MM.1S (cell line): ENCODE results near the gene ARID4B.

ENCODE experiments used
- DNase-seq: peaks from one replicate; pipeline ENCODE4 v3.0.0-alpha.2; 2015
- H2AFZ ChIP-seq: fragments of 300-600 bp; sonication (generic); 2 replicates; pipeline ENCODE4 v1.6.0; 2016; ENCODE audit warnings: antibody characterized with exemption, low read length
- H3F3A ChIP-seq: fragments of 300-600 bp; sonication (generic); 2 replicates; pipeline ENCODE4 v1.6.1; 2016; ENCODE audit warnings: mild to moderate bottlenecking, antibody characterized with exemption, low read length, moderate library complexity, mixed read lengths; ENCODE audit not compliant: insufficient read depth
- H3K27ac ChIP-seq: fragments of 300-600 bp; sonication (generic); 2 replicates; pipeline ENCODE4 v1.5.1; 2016; ENCODE audit warnings: mild to moderate bottlenecking, low read length
- H3K27me3 ChIP-seq: fragments of 300-600 bp; sonication (generic); replicated peaks from 2 replicates; pipeline ENCODE4 v1.6.0; 2016; ENCODE audit warnings: low read length; ENCODE audit not compliant: insufficient read depth
- H3K36me3 ChIP-seq: fragments of 300-600 bp; sonication (generic); replicated peaks from 2 replicates; pipeline ENCODE4 v1.6.1; 2016; ENCODE audit warnings: mild to moderate bottlenecking, low read length, mixed read lengths; ENCODE audit not compliant: insufficient read depth
- H3K4me1 ChIP-seq: fragments of 300-600 bp; sonication (generic); 2 replicates; pipeline ENCODE4 v1.6.1; 2016; ENCODE audit warnings: low read length, mixed read lengths
- H3K4me2 ChIP-seq: fragments of 300-600 bp; sonication (generic); 2 replicates; pipeline ENCODE4 v1.6.0; 2016; ENCODE audit warnings: low read depth, low read length
- H3K4me3 ChIP-seq: fragments of 300-600 bp; sonication (generic); 2 replicates; pipeline ENCODE4 v1.5.1; 2016; ENCODE audit warnings: low read length, mixed read lengths
- H3K79me2 ChIP-seq: fragments of 300-600 bp; sonication (generic); 2 replicates; pipeline ENCODE4 v1.6.1; 2016; ENCODE audit warnings: mixed run types, low read length, mixed read lengths
- H3K9ac ChIP-seq: fragments of 300-600 bp; sonication (generic); 2 replicates; pipeline ENCODE4 v1.6.1; 2016; ENCODE audit warnings: low read length, mixed read lengths
- H3K9me2 ChIP-seq: fragments of 300-600 bp; sonication (generic); replicated peaks from 2 replicates; pipeline ENCODE4 v1.6.1; 2016; ENCODE audit warnings: mild to moderate bottlenecking, low read length, mixed read lengths; ENCODE audit not compliant: insufficient read depth
- H3K9me3 ChIP-seq: fragments of 300-600 bp; sonication (generic); replicated peaks from 2 replicates; pipeline ENCODE4 v1.6.1; 2016; ENCODE audit warnings: mild to moderate bottlenecking, low read length, mixed read lengths; ENCODE audit not compliant: insufficient read depth
- H4K20me1 ChIP-seq: fragments of 300-600 bp; sonication (generic); 2 replicates; pipeline ENCODE4 v1.6.1; 2016; ENCODE audit warnings: mild to moderate bottlenecking, low read length, moderate library complexity, mixed read lengths; ENCODE audit not compliant: insufficient read depth
- EZH2 ChIP-seq: fragments of 300-600 bp; sonication (generic); optimal IDR thresholded peaks from 2 replicates; pipeline ENCODE3; 2017; ENCODE audit warnings: low read depth, mild to moderate bottlenecking, antibody characterized with exemption, low read length, mixed read lengths
- EZH2phosphoT487 ChIP-seq: fragments of 300-600 bp; sonication (generic); IDR thresholded peaks from 2 replicates; pipeline ENCODE4 v1.6.1; 2018; ENCODE audit warnings: antibody characterized with exemption, low read length
- TF ChIP-seq, protein P1 (sequence below): fragments of 300-600 bp; sonication (generic); IDR thresholded peaks from 2 replicates; pipeline ENCODE4 v1.5.1; 2016; ENCODE audit warnings: antibody characterized with exemption, low read length, mixed read lengths

The ARID4B gene

DNA sequence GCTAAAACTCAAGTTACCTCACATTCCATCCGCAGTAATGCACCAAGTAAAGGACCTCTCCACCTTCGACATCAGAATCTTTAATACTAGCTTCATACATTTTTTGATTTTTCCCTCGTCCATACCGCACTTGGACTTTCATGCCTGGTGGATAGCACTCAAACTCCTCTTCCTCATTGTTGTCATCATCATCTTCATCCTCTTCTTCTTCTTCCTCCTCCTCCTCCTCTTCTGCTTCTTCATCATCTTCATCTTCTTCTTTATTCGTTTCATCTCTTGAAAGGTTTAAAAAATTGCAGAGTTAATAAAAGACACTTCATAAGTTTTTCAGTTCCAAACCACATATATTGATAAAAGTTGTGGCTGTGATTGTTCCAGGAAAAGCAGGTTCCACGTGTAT, 114.2 kb downstream of the ARID4B start:
- H4K20me1 ChIP-seq, result no peaks in the 10 kb centered on the region
- H3K9me3 ChIP-seq, result no peaks in the 10 kb centered on the region
- H3K27ac ChIP-seq, result no peak overlapping the region
- TF ChIP-seq EZH2 (no peak), EZH2phosphoT487 (no peak)
- TF ChIP-seq, protein P1, sequence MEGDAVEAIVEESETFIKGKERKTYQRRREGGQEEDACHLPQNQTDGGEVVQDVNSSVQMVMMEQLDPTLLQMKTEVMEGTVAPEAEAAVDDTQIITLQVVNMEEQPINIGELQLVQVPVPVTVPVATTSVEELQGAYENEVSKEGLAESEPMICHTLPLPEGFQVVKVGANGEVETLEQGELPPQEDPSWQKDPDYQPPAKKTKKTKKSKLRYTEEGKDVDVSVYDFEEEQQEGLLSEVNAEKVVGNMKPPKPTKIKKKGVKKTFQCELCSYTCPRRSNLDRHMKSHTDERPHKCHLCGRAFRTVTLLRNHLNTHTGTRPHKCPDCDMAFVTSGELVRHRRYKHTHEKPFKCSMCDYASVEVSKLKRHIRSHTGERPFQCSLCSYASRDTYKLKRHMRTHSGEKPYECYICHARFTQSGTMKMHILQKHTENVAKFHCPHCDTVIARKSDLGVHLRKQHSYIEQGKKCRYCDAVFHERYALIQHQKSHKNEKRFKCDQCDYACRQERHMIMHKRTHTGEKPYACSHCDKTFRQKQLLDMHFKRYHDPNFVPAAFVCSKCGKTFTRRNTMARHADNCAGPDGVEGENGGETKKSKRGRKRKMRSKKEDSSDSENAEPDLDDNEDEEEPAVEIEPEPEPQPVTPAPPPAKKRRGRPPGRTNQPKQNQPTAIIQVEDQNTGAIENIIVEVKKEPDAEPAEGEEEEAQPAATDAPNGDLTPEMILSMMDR, result no peak
- H3K27me3 ChIP-seq, result no peaks in the 10 kb centered on the region
- no peaks in the 10 kb centered on the region for H3K79me2 ChIP-seq
- no peak overlapping the region for H2AFZ ChIP-seq
- H3F3A ChIP-seq, result no peaks in the 10 kb centered on the region
- no peak overlapping the region for H3K4me2 ChIP-seq
- H3K9me2 ChIP-seq, result no peaks in the 10 kb centered on the region
- H3K4me3 ChIP-seq, result no peak overlapping the region
- no peak for DNase-seq
- no peak overlapping the region for H3K9ac ChIP-seq
- no peaks in the 10 kb centered on the region for H3K4me1 ChIP-seq
- no peaks in the 10 kb centered on the region; the same call in 1 of the 2 replicates for H3K36me3 ChIP-seq

DNA sequence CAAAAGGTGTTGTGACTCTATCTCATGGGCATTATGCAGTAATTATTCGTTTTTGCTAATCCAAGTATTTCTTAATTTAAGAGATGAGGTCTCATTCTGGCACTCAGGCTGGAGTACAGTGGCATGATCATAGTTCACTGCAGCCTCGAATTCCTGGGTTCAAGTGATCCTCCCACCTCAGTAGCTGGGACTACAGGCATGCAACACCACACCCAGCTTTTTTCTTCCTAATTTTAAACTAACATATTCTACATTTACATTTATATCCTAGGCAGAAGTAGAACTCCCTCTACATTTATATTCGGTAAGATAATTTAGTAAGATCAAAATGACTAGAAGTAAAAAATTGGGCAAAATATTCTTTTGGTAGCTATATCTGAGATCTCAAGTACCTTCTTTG, 116.5 kb downstream of the ARID4B start:
- DNase-seq, result no peak
- H3F3A ChIP-seq, result no peaks in the 10 kb centered on the region
- H3K36me3 ChIP-seq, result no peaks in the 10 kb centered on the region; the same call in 1 of the 2 replicates
- no peak overlapping the region for H2AFZ ChIP-seq
- H3K9me3 ChIP-seq, result no peaks in the 10 kb centered on the region
- no peaks in the 10 kb centered on the region for H3K79me2 ChIP-seq
- H4K20me1 ChIP-seq, result no peaks in the 10 kb centered on the region
- no peaks in the 10 kb centered on the region for H3K27me3 ChIP-seq
- H3K4me1 ChIP-seq, result peaks cover 7% of the 10 kb centered on the region
- TF ChIP-seq EZH2, result no peak
- no peak for TF ChIP-seq EZH2phosphoT487
- TF ChIP-seq, protein P1, result no peak
- no peak overlapping the region for H3K4me2 ChIP-seq
- H3K9me2 ChIP-seq, result no peaks in the 10 kb centered on the region
- H3K27ac ChIP-seq, result no peak overlapping the region
- H3K4me3 ChIP-seq, result no peak overlapping the region
- no peak overlapping the region for H3K9ac ChIP-seq

DNA sequence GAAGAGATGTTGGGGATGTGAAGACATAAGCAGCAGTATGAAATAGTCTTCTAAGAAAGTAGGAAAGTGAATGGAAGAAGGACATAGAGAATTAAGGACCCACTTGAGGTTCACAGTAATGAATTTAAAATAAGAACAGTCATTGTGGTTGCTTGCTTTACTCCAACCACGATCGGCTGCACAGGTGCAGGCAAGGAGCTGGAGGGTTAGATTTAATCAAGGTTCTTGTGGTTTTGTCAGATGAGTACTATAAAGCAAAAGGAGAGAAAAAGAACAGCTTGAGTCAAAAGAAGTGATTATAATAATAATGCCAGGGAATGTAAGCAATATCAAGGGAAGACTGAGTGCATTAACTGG, 120.8 kb downstream of the ARID4B start:
- Histone ChIP-seq H4K20me1 (no peaks in the 10 kb centered on the region), H3K4me3 (no peak overlapping the region), H3K4me1 (peaks cover 7% of the 10 kb centered on the region), H3K36me3 (no peaks in the 10 kb centered on the region), H2AFZ (no peak overlapping the region), H3F3A (no peaks in the 10 kb centered on the region), H3K79me2 (no peaks in the 10 kb centered on the region), H3K9ac (no peak overlapping the region), H3K27me3 (no peaks in the 10 kb centered on the region), H3K9me2 (no peaks in the 10 kb centered on the region), H3K9me3 (no peaks in the 10 kb centered on the region), H3K4me2 (no peak overlapping the region), H3K27ac (no peak overlapping the region)
- DNase-seq, result peak; percentile 60
- TF ChIP-seq EZH2, result no peak
- TF ChIP-seq, protein P1, result no peak
